Muscle of leg (tissue), 11 donors: Measurements from ENCODE around the gene KRTAP4-5. TPM values are rescaled to one million over a fixed set of nuclear protein-coding genes. Genes with fewer than 3 reads are reported as not detected.
"Not testable (repeated sequence)": the region's sequence is repeated elsewhere in the genome, so short reads cannot be mapped to it uniquely, and the experiment has no call there.

Experiments
- DNase-seq: peaks from one replicate; pipeline ENCODE4 v3.0.0; 2013
- H3K27ac ChIP-seq: one replicate; pipeline ENCODE4 v1.5.1; 2013; ENCODE audit warnings: mild to moderate bottlenecking, low read length, control low read depth
- H3K27me3 ChIP-seq: one replicate; pipeline ENCODE4 v1.6.1; 2013; ENCODE audit warnings: low read length; ENCODE audit not compliant: control insufficient read depth, insufficient read depth
- H3K36me3 ChIP-seq: one replicate; pipeline ENCODE4 v1.6.1; 2013; ENCODE audit warnings: low read length; ENCODE audit not compliant: control insufficient read depth, insufficient read depth
- H3K4me1 ChIP-seq: one replicate; pipeline ENCODE4 v1.6.1; 2013; ENCODE audit warnings: low read length; ENCODE audit not compliant: control insufficient read depth, insufficient read depth
- H3K4me3 ChIP-seq: one replicate; pipeline ENCODE4 v1.5.1; 2013; ENCODE audit warnings: low read length, control low read depth
- H3K9me3 ChIP-seq: replicated peaks from 2 replicates; pipeline ENCODE4 v1.6.1; 2013; ENCODE audit warnings: low read depth, low read length; ENCODE audit not compliant: control insufficient read depth
- WGBS: methylation state at CpG from one replicate; pipeline ENCODE4 v1.1.5; 2013; ENCODE audit warnings: missing lambda C conversion rate; ENCODE audit not compliant: insufficient coverage; 5-methylcytosine and 5-hydroxymethylcytosine counted together
- polyA plus RNA-seq, 8 donors: library from polyadenylated mRNA; unstranded; fragments of 120-200 nt; gene quantifications; one replicate each; pipeline versions ENCODE4 v1.2.1 to v1.2.3, GENCODE V29; 2013; ENCODE audit warnings: inconsistent platforms in 1 of 8, low replicate concordance in 1 of 8; ENCODE audit not compliant: insufficient read length in 8 of 8, insufficient read depth in 1 of 8
- total RNA-seq: library from RNA; stranded (reverse); fragments of 120-200 nt; gene quantifications from one replicate; pipeline ENCODE4 v1.2.4, GENCODE V29; 2013

Gene KRTAP4-5
- total and polyA plus RNA-seq, 9 donors, result not detected

GRCh38 chr17:41148971-41149651, 514 bp downstream of the KRTAP4-5 start:
- not testable (repeated sequence) for H3K4me1 ChIP-seq, H3K4me3 ChIP-seq, H3K36me3 ChIP-seq, H3K27ac ChIP-seq, DNase-seq, H3K9me3 ChIP-seq, H3K27me3 ChIP-seq
- 70% methylated on average over 9 of the region's 10 CpGs for WGBS

GRCh38 chr17:41147531-41148204, 2.0 kb downstream of the KRTAP4-5 start:
- Histone ChIP-seq H3K27ac (no peak overlapping the region), H3K9me3 (peaks cover 11% of the 10 kb centered on the region), H3K4me1 (no peaks in the 10 kb centered on the region), H3K27me3 (no peaks in the 10 kb centered on the region), H3K4me3 (no peak overlapping the region), H3K36me3 (no peaks in the 10 kb centered on the region)
- WGBS, result 67% methylated on average over 1 of the region's 2 CpGs
- no peak for DNase-seq

GRCh38 chr17:41145261-41145660, 4.4 kb downstream of the KRTAP4-5 start:
- H3K9me3 ChIP-seq, result peaks cover 16% of the 10 kb centered on the region
- no CpG with 5 or more reads among the region's 2 CpGs for WGBS
- no peaks in the 10 kb centered on the region for H3K4me1 ChIP-seq
- no peak overlapping the region for H3K27ac ChIP-seq
- no peaks in the 10 kb centered on the region for H3K27me3 ChIP-seq
- no peak overlapping the region for H3K4me3 ChIP-seq
- H3K36me3 ChIP-seq, result no peaks in the 10 kb centered on the region
- DNase-seq, result no peak

GRCh38 chr17:41144846-41145245, 4.8 kb downstream of the KRTAP4-5 start:
- H3K27ac ChIP-seq, result no peak overlapping the region
- no CpG with 5 or more reads among the region's 1 CpG for WGBS
- H3K4me1 ChIP-seq, result no peaks in the 10 kb centered on the region
- no peaks in the 10 kb centered on the region for H3K36me3 ChIP-seq
- H3K27me3 ChIP-seq, result no peaks in the 10 kb centered on the region
- peaks cover 20% of the 10 kb centered on the region for H3K9me3 ChIP-seq
- H3K4me3 ChIP-seq, result no peak overlapping the region
- DNase-seq, result no peak

GRCh38 chr17:41141361-41141760, 8.3 kb downstream of the KRTAP4-5 start:
- Histone ChIP-seq H3K36me3 (no peaks in the 10 kb centered on the region), H3K4me1 (no peaks in the 10 kb centered on the region), H3K27ac (no peak overlapping the region), H3K4me3 (no peak overlapping the region), H3K9me3 (peaks cover 23% of the 10 kb centered on the region), H3K27me3 (no peaks in the 10 kb centered on the region)
- no peak for DNase-seq

- no peak for DNase-seq
These were observed 9.1 kb downstream of the KRTAP4-5 start, which contains the start of gene KRTAP4-6 for GRCh38 chr17:41140360-41141131. TSS of gene KRTAP4-6 (minus strand) at chr17:41140544. CDS start at chr17:41140487, 57 bp downstream.

GRCh38 chr17:41139865-41140264, 9.8 kb downstream of the KRTAP4-5 start:
- not testable (repeated sequence) for H3K4me1 ChIP-seq, DNase-seq, H3K27me3 ChIP-seq, H3K27ac ChIP-seq, H3K36me3 ChIP-seq, H3K4me3 ChIP-seq
- 86% methylated on average over 12 of the region's 12 CpGs for WGBS
- H3K9me3 ChIP-seq, result peaks cover 23% of the 10 kb centered on the region

More at GRCh38 chr17:41140360-41141131, 9.1 kb downstream of the KRTAP4-5 start, which contains the start of gene KRTAP4-6:
- H3K27me3 ChIP-seq, result no peaks in the 10 kb centered on the region
- WGBS, result 98% methylated on average over 4 of the region's 6 CpGs
- H3K4me3 ChIP-seq, result no peak within 1 kb of the TSS
- no peaks in the 10 kb centered on the region for H3K4me1 ChIP-seq
- H3K9me3 ChIP-seq, result peaks cover 23% of the 10 kb centered on the region
- H3K27ac ChIP-seq, result no peak within 1 kb of the TSS
- no peaks in the 10 kb centered on the region for H3K36me3 ChIP-seq

GRCh38 chr17:41133880-41134735, 15.5 kb downstream of the KRTAP4-5 start:
- WGBS, result 83% methylated on average over 1 of the region's 2 CpGs

GRCh38 chr17:41131979-41132378, 17.6 kb downstream of the KRTAP4-5 start:
- Histone ChIP-seq H3K4me3 (no peak overlapping the region), H3K4me1 (no peaks in the 10 kb centered on the region), H3K36me3 (no peaks in the 10 kb centered on the region), H3K9me3 (no peaks in the 10 kb centered on the region), H3K27me3 (no peaks in the 10 kb centered on the region), H3K27ac (no peak overlapping the region)
- no peak for DNase-seq
- WGBS, result no CpG with 5 or more reads among the region's 3 CpGs

More at GRCh38 chr17:41133880-41134735, 15.5 kb downstream of the KRTAP4-5 start:
- Histone ChIP-seq H3K4me1 (no peaks in the 10 kb centered on the region), H3K27ac (no peak overlapping the region), H3K27me3 (no peaks in the 10 kb centered on the region), H3K4me3 (no peak overlapping the region), H3K36me3 (no peaks in the 10 kb centered on the region), H3K9me3 (no peaks in the 10 kb centered on the region)
- DNase-seq, result no peak
